ENCODE measurements around the gene TREML1. TPM values are rescaled to one million over a fixed set of nuclear protein-coding genes. Genes with fewer than 3 reads are reported as not detected.

TREML1 gene
- total and polyA plus RNA-seq, 12 donors, result 0.28 to 4.7 (median 0.88) TPM; not detected in 2

DNA sequence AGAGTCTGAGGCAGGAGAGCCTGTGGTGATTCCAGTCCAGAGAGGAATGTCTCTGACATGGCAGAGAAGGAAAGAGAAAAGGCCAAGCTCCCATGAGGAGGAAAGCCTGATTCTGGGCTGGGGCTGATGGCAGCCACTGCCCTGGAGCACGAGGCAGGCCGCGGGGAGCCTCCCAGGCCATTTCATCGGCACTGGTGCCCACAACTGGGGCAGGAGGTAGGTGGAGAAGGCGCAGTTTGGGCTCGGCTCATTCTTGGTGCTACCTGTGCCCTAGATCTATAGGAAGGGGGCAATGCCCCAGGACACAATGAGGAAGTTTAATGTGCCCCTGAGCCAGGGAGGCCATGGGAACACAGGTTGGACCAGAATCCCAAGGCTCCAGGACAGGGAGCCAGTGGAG, 2.6 kb upstream of the TREML1 start:
- no peak for DNase-seq
- Histone ChIP-seq H3K27me3 (no peaks in the 10 kb centered on the region), H3K4me3 (no peak overlapping the region), H3K9me3 (replicated peaks in 1 of 3) (no peaks in the 10 kb centered on the region), H3K36me3 (replicated peaks in 1 of 2) (no peaks in the 10 kb centered on the region), H3K4me1 (replicated peaks in 1 of 2) (peaks cover 0 to 4% of the 10 kb centered on the region in 2 donors), H3K27ac (no peak overlapping the region)
- intact Hi-C loops (cut with DNase I), result no loop called here
- TF ChIP-seq POLR2A (IDR thresholded peaks at IDR 0.05), result no peak
- no peak for TF ChIP-seq CTCF (IDR thresholded peaks at IDR 0.05)
- 87 to 94% (median 94%) methylated on average over 6 of the region's 6 CpGs; no CpG with 5 or more reads in 1 of the 4 donors for WGBS, 4 donors

DNA sequence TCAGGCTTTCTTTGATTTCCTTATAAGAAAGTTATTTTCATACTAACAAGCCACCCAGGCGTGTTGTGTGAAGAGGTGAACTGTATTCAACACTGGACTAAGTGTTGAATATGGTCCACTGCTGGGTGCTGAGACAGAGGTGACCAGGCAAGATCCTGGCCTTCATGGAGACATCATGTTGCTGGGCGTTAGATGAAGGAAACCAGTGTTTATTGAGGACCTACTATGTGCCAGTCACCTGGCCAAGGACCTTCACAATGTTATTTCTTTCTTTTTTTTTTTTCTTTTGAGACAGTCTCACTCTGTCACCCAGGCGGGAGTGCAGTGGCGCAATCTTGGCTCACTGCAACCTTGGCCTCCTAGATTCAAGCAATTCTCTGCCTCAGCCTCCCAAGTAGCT, 1.9 kb upstream of the TREML1 start:
- H3K4me3 ChIP-seq, result no peak overlapping the region
- no peak for DNase-seq
- H3K36me3 ChIP-seq (replicated peaks in 1 of 2), result no peaks in the 10 kb centered on the region
- H3K27ac ChIP-seq, result no peak overlapping the region
- TF ChIP-seq POLR2A (IDR thresholded peaks at IDR 0.05) (no peak), CTCF (IDR thresholded peaks at IDR 0.05) (no peak)
- H3K4me1 ChIP-seq (replicated peaks in 1 of 2), result peaks cover 0 to 4% of the 10 kb centered on the region in 2 donors
- H3K27me3 ChIP-seq, result no peaks in the 10 kb centered on the region
- 82 to 92% (median 88%) methylated on average over 4 of the region's 4 CpGs for WGBS, 4 donors
- intact Hi-C loops (cut with DNase I), result no loop called here
- H3K9me3 ChIP-seq (replicated peaks in 1 of 3), result no peaks in the 10 kb centered on the region

DNA sequence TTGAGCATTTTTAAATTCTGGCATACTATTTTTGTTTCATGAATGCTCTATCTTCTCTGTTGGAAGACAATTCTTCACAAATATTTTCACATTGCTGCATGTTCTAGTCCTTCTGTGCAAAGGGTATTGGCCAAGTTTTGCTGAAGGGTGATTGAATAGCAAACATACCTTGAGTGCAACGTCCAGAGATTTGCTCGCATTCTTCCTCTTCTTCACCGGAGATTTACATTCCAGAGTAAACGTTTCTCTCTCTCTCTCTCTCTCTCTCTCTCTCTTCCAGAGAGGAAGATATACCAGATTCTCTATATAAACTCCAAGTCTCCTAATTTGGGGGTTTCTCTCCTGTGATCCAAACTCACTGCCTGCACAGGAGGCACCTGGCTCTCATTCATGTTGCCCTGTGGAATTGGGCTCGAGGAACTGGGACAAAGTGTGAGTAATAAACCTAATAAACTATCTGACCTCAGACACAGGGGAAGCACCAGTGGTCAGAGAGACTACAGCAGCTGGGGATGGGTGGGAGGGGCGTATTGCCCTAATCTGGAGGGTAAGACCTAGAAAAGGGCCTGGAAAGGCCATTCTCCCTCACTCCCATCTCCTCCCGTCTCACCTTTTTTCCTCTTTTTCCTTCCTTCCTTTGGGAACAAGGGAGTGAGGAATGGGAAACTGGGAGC, 1.1 kb upstream of the TREML1 start:
- intact Hi-C loops (cut with DNase I), result no loop called here
- no peaks in the 10 kb centered on the region for H3K9me3 ChIP-seq (replicated peaks in 1 of 3)
- H3K4me3 ChIP-seq, result no peak overlapping the region
- H3K27ac ChIP-seq, result no peak overlapping the region
- DNase-seq, result no peak
- WGBS, 4 donors, result 58 to 63% (median 60%) methylated on average over 7 of the region's 7 CpGs
- no peaks in the 10 kb centered on the region for H3K27me3 ChIP-seq
- TF ChIP-seq CTCF (IDR thresholded peaks at IDR 0.05) (no peak), POLR2A (IDR thresholded peaks at IDR 0.05) (no peak)
- peaks cover 0 to 4% of the 10 kb centered on the region in 2 donors for H3K4me1 ChIP-seq (replicated peaks in 1 of 2)
- H3K36me3 ChIP-seq (replicated peaks in 1 of 2), result no peaks in the 10 kb centered on the region

- DNase-seq, result no peak
- WGBS, 4 donors, result 69 to 95% (median 82%) methylated on average over 3 to 4 of the region's 4 CpGs
- no peak overlapping the region for H3K4me3 ChIP-seq
- no peaks in the 10 kb centered on the region for H3K36me3 ChIP-seq (replicated peaks in 1 of 2)
- H3K4me1 ChIP-seq (replicated peaks in 1 of 2), result peaks cover 0 to 4% of the 10 kb centered on the region in 2 donors
- H3K9me3 ChIP-seq (replicated peaks in 1 of 3), result no peaks in the 10 kb centered on the region
- intact Hi-C loops (cut with DNase I), result no loop called here
- TF ChIP-seq CTCF (IDR thresholded peaks at IDR 0.05) (no peak), POLR2A (IDR thresholded peaks at IDR 0.05) (no peak)
- H3K27ac ChIP-seq, result no peak overlapping the region
- no peaks in the 10 kb centered on the region for H3K27me3 ChIP-seq
These were observed 696 bp downstream of the TREML1 start for GRCh38 chr6:41153451-41153850.
